Gastroesophageal sphincter (tissue), 3 donors: ENCODE results near the gene CDH13.

Experiments
- CTCF ChIP-seq, 4 experiments: fragments of 200-600 bp in 2 of 4; fragments of 450-650 bp in 2 of 4; sonication (generic) in 1 of 4; IDR thresholded peaks; one replicate each; pipeline ENCODE4 v1.5.1; 2017 to 2019; ENCODE audit warnings: antibody characterized with exemption in 4 of 4, mild to moderate bottlenecking in 2 of 4, moderate library complexity in 2 of 4
- EP300 ChIP-seq: sonication (generic); formaldehyde crosslinking; IDR thresholded peaks from one replicate; pipeline ENCODE4 v1.6.1; 2017; ENCODE audit warnings: antibody characterized with exemption, mild to moderate bottlenecking
- POLR2A ChIP-seq, 2 donors: fragments of 450-650 bp; IDR thresholded peaks; one replicate each; pipeline ENCODE4 v1.6.1; 2017; ENCODE audit warnings: antibody characterized with exemption in 2 of 2, mild to moderate bottlenecking in 2 of 2, moderate library complexity in 1 of 2

- no peak for TF ChIP-seq POLR2A (IDR thresholded peaks at IDR 0.05)
- no peak for TF ChIP-seq CTCF (IDR thresholded peaks at IDR 0.05)
- TF ChIP-seq EP300: no peak
Observed at GRCh38 chr16:83109490-83110125, 482.8 kb downstream of the CDH13 start.
